ENCODE data around the gene MROH9.

Gene MROH9

DNA sequence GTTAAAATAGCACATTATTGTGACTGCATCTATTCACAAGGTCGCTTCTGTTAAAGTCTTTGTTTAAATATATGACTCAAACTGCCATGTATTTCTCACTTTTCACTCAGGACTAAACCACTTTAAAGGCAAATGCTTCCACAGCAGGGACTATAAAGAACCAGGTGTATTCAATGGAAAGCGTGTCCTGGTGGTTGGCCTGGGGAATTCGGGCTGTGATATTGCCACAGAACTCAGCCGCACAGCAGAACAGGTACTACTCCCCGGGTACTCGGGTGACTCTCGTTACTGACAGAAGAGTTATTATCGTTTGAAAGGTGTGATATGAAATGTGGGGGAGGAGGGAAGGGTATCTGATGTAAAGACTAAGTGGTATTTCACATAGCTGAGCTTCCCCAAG, 172.6 kb downstream of the MROH9 start:
- no peaks in the 10 kb centered on the region for H3K4me1 ChIP-seq (ENCODE audit: control insufficient read depth, insufficient read depth, low read length)
- POLR2A ChIA-PET: no interaction called here
- TF ChIP-seq ZFP41 (tag by site-specific recombination; IDR thresholded peaks at IDR 0.05; ENCODE audit: borderline replicate concordance) (no peak), SETDB1 (IDR thresholded peaks at IDR 0.05; ENCODE audit: insufficient read length, low read length) (no peak), CTCF (tag by site-specific recombination; IDR thresholded peaks at IDR 0.05) (no peak), ZNF560 (tag by site-specific recombination; IDR thresholded peaks at IDR 0.05; ENCODE audit: borderline replicate concordance) (no peak), ZNF426 (tag by site-specific recombination; IDR thresholded peaks at IDR 0.05) (no peak), ZNF510 (tag by site-specific recombination; IDR thresholded peaks at IDR 0.05; ENCODE audit: insufficient replicate concordance) (no peak), ZNF518A (tag by site-specific recombination; conservative IDR thresholded peaks at IDR 0.05; ENCODE audit: low read depth) (no peak)
- TF ChIP-seq, protein P1, sequence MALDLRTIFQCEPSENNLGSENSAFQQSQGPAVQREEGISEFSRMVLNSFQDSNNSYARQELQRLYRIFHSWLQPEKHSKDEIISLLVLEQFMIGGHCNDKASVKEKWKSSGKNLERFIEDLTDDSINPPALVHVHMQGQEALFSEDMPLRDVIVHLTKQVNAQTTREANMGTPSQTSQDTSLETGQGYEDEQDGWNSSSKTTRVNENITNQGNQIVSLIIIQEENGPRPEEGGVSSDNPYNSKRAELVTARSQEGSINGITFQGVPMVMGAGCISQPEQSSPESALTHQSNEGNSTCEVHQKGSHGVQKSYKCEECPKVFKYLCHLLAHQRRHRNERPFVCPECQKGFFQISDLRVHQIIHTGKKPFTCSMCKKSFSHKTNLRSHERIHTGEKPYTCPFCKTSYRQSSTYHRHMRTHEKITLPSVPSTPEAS (tag by site-specific recombination; IDR thresholded peaks at IDR 0.05): no peak
- TF ChIP-seq, protein P2, sequence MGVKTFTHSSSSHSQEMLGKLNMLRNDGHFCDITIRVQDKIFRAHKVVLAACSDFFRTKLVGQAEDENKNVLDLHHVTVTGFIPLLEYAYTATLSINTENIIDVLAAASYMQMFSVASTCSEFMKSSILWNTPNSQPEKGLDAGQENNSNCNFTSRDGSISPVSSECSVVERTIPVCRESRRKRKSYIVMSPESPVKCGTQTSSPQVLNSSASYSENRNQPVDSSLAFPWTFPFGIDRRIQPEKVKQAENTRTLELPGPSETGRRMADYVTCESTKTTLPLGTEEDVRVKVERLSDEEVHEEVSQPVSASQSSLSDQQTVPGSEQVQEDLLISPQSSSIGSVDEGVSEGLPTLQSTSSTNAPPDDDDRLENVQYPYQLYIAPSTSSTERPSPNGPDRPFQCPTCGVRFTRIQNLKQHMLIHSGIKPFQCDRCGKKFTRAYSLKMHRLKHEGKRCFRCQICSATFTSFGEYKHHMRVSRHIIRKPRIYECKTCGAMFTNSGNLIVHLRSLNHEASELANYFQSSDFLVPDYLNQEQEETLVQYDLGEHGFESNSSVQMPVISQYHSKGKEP (tag by site-specific recombination; IDR thresholded peaks at IDR 0.05): no peak
- TF ChIP-seq, protein P3, sequence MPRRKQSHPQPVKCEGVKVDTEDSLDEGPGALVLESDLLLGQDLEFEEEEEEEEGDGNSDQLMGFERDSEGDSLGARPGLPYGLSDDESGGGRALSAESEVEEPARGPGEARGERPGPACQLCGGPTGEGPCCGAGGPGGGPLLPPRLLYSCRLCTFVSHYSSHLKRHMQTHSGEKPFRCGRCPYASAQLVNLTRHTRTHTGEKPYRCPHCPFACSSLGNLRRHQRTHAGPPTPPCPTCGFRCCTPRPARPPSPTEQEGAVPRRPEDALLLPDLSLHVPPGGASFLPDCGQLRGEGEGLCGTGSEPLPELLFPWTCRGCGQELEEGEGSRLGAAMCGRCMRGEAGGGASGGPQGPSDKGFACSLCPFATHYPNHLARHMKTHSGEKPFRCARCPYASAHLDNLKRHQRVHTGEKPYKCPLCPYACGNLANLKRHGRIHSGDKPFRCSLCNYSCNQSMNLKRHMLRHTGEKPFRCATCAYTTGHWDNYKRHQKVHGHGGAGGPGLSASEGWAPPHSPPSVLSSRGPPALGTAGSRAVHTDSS (tag by site-specific recombination; IDR thresholded peaks at IDR 0.05): no peak
- TF ChIP-seq, protein P4, sequence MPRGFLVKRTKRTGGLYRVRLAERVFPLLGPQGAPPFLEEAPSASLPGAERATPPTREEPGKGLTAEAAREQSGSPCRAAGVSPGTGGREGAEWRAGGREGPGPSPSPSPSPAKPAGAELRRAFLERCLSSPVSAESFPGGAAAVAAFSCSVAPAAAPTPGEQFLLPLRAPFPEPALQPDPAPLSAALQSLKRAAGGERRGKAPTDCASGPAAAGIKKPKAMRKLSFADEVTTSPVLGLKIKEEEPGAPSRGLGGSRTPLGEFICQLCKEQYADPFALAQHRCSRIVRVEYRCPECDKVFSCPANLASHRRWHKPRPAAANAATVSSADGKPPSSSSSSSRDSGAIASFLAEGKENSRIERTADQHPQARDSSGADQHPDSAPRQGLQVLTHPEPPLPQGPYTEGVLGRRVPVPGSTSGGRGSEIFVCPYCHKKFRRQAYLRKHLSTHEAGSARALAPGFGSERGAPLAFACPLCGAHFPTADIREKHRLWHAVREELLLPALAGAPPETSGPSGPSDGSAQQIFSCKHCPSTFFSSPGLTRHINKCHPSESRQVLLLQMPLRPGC (tag by site-specific recombination; IDR thresholded peaks at IDR 0.05): no peak
- CTCF ChIA-PET: interaction anchor here (2.0 kb wide), 1 partner anchor 119 kb away, joined by 5 read pairs; no protein-coding TSS in a partner anchor
- no peaks in the 10 kb centered on the region for H3K36me3 ChIP-seq (ENCODE audit: control insufficient read depth in 2 of 2, insufficient read depth in 1 of 2, low read length in 2 of 2)
- no peak overlapping the region for H3K4me3 ChIP-seq (ENCODE audit: low read depth, low read length)
- H3K27ac ChIP-seq (ENCODE audit: extremely low read depth, low read depth, low read length): no peak overlapping the region
- no peaks in the 10 kb centered on the region for H3K9me3 ChIP-seq (ENCODE audit: control insufficient read depth, insufficient read depth, low read depth, low read length)

All from HEK293 (cell line).